Measurements from ENCODE around the gene PHAF1. TPM values are rescaled to one million over a fixed set of nuclear protein-coding genes. Genes with fewer than 3 reads are reported as not detected.

PHAF1 gene
- total and polyA plus RNA-seq, 2 of the 8 experiments (the other 6 are each of a cell fraction or from before 2014, with no cell fraction given), result 18.6 to 26.4 TPM

DNA sequence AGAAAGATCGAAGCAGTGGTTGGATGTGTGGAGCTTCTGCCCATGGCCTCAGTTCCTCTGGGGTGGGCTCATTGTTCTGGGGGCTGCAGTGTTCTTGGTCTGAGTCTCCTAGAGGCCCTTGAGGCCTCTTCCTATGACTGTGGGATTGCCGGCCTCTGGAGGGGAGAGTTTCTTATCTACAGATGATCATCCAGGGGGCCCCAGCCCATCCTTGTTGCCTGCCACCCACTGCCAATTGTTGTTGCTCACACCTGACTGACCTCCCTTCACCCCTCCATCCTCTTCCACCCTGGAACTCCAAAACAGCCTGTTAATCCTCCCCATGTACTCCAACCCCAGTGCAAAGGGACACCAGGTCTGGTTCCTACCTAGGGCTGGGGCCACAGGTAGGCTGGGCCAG is 35.2 kb downstream of the PHAF1 start (continued):
- TF ChIP-seq RAD21 (IDR thresholded peaks at IDR 0.05 in 1 of 2, conservative IDR thresholded peaks at IDR 0.05 in 1 of 2; ENCODE audit: low read depth in 2 of 2, low read length in 2 of 2) (no peak), TAF1 (IDR thresholded peaks at IDR 0.05; ENCODE audit: low read depth, low read length) (no peak), BCL11A (IDR thresholded peaks at IDR 0.05; ENCODE audit: low read depth in 2 of 2, low read length in 2 of 2) (no peak), TBP (IDR thresholded peaks at IDR 0.05; ENCODE audit: low read depth, low read length) (no peak)

All from H1 (cell line).